Panc1 (cell line): ENCODE data around the gene C9orf78.

ENCODE experiments used
- POLR2AphosphoS5 ChIP-seq: IDR thresholded peaks from 2 replicates; pipeline ENCODE4 v1.6.1; 2012; ENCODE audit warnings: mild to moderate bottlenecking, low read depth, low read length, moderate library complexity
- REST ChIP-seq, 2 experiments: IDR thresholded peaks; 2 replicates each; pipeline ENCODE4 v1.6.1; 2011 to 2012; ENCODE audit warnings: low read depth in 2 of 2, control low read depth in 1 of 2, low read length in 1 of 2, mild to moderate bottlenecking in 1 of 2, moderate library complexity in 1 of 2; ENCODE audit not compliant: insufficient read depth in 1 of 2
- SIN3A ChIP-seq: IDR thresholded peaks from 2 replicates; pipeline ENCODE4 v1.6.1; 2012; ENCODE audit warnings: low read depth, mild to moderate bottlenecking, low read length, moderate library complexity, borderline replicate concordance; ENCODE audit not compliant: insufficient read depth
- TCF7L2 ChIP-seq: IDR thresholded peaks from 2 replicates; pipeline ENCODE4 v1.6.1; 2011; ENCODE audit warnings: mild to moderate bottlenecking, low read depth, low read length, inconsistent platforms
- TF ChIP-seq, protein P1 (sequence below): fragments of 450-650 bp; IDR thresholded peaks from 2 replicates; pipeline ENCODE4 v1.5.1; 2017; ENCODE audit warnings: mild to moderate bottlenecking

- TF ChIP-seq, protein P1, sequence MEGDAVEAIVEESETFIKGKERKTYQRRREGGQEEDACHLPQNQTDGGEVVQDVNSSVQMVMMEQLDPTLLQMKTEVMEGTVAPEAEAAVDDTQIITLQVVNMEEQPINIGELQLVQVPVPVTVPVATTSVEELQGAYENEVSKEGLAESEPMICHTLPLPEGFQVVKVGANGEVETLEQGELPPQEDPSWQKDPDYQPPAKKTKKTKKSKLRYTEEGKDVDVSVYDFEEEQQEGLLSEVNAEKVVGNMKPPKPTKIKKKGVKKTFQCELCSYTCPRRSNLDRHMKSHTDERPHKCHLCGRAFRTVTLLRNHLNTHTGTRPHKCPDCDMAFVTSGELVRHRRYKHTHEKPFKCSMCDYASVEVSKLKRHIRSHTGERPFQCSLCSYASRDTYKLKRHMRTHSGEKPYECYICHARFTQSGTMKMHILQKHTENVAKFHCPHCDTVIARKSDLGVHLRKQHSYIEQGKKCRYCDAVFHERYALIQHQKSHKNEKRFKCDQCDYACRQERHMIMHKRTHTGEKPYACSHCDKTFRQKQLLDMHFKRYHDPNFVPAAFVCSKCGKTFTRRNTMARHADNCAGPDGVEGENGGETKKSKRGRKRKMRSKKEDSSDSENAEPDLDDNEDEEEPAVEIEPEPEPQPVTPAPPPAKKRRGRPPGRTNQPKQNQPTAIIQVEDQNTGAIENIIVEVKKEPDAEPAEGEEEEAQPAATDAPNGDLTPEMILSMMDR = no peak
- TF ChIP-seq POLR2AphosphoS5 (no peak), SIN3A (no peak), REST (IDR thresholded peaks at IDR 0.05; ENCODE audit: insufficient read depth in 1 of 2, low read depth in 2 of 2, low read length in 1 of 2) (no peak), TCF7L2 (no peak)
Measured at GRCh38 chr9:129851821-129852220, 16.7 kb upstream of the C9orf78 start.
